Measurements from ENCODE around the gene GSG1L.

Gene GSG1L

DNA sequence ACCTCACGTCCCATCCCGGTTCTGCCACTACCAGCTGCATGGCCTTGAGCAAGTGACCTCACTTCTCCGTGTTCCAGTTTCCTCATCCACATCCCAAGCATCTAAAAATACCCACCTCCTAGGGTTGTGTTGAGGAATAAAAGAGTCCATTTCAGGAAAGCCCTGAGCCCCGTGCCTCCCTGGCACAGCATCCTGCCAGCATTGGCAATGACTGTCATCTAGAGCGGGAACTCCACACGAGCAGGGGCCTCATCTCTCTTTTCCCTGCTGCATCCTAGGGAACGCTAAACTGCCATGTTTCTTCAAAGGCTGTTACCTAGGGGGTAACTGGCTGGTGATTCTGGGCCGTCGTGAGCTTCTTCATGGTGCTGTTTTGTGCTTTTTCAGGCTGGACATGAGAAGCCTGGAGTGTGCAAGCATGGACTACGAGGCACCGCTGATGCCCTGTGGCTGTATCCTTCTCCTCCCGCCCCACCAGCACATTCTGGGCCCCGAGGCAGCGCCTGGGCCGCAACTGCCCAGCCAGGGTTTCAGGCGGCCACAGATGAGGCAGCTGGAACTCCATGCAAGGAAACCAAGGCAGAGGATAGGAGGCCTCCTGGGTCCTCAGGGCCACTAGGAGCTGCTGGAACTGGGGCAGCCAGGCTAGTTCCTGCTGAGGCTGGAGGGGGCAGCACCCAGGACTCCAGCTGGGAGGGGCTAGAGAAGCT lies 292.2 kb downstream of the GSG1L start:
- peaks cover 9% of the 10 kb centered on the region for H3K4me1 ChIP-seq (ENCODE audit: control insufficient read depth, insufficient read depth, low read length)
- H3K4me3 ChIP-seq (ENCODE audit: low read length): no peak overlapping the region
- no peak overlapping the region for H3K4me2 ChIP-seq (ENCODE audit: low read length)
- no peak overlapping the region for H3K9ac ChIP-seq (ENCODE audit: low read depth, low read length)
- H3K36me3 ChIP-seq (ENCODE audit: insufficient read depth, low read length): peaks cover 15% of the 10 kb centered on the region
- H3K27me3 ChIP-seq (ENCODE audit: control insufficient read depth, insufficient read depth, low read length): no peaks in the 10 kb centered on the region
- H3K9me3 ChIP-seq (replicated peaks; ENCODE audit: low read length): no peaks in the 10 kb centered on the region

DNA sequence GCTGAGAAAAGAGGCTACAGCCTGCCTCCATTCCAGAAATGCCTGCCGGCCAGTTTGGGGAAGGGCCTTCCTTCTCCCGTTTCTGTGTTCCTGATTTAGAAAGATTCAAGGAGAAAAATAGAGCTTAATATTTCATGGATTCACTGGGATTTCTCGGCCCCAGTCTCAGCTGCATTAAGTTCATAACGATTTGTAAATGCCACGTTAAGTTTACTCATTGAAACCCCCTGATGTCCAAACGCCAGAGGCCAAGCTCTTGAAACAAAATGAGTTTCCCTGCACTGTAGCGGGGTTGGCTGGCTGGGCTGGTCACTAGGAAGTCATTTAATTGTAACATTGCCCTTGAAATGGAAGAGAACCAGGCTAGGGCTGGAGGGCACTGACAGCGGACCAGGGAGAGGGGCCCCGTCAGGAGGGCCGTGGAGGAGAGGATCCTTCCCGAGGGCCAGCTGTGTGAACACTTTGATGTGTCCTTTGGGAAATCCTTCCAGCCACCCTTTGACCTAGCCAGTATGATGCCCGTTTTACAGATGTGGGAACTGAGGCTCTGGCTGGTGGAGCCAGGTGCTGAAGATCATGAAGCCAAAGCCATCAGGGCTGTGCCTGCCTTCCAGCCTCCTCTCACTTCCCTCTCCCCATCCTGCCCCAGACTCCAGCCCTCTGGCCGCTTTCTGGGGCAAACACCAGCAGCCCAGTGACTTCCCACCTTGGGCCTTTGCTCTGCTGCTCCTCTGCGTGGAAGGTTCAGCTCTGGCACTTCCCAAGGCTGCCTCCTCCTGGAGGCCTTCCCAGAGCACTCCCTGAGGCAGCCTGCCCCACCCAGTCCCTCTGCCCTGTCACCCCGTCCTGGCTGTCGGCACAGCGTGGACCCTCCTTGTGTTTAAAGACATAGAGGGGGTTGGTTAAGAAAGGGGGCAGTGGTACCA lies 293.0 kb downstream of the GSG1L start:
- Histone ChIP-seq H3K9me3 (replicated peaks; ENCODE audit: low read length) (no peaks in the 10 kb centered on the region), H3K4me3 (ENCODE audit: low read length) (no peak overlapping the region), H3K9ac (ENCODE audit: low read depth, low read length) (no peak overlapping the region), H3K4me2 (ENCODE audit: low read length) (no peak overlapping the region), H3K27me3 (ENCODE audit: control insufficient read depth, insufficient read depth, low read length) (no peaks in the 10 kb centered on the region), H3K4me1 (ENCODE audit: control insufficient read depth, insufficient read depth, low read length) (peaks cover 9% of the 10 kb centered on the region), H3K36me3 (ENCODE audit: insufficient read depth, low read length) (peaks cover 18% of the 10 kb centered on the region)

DNA sequence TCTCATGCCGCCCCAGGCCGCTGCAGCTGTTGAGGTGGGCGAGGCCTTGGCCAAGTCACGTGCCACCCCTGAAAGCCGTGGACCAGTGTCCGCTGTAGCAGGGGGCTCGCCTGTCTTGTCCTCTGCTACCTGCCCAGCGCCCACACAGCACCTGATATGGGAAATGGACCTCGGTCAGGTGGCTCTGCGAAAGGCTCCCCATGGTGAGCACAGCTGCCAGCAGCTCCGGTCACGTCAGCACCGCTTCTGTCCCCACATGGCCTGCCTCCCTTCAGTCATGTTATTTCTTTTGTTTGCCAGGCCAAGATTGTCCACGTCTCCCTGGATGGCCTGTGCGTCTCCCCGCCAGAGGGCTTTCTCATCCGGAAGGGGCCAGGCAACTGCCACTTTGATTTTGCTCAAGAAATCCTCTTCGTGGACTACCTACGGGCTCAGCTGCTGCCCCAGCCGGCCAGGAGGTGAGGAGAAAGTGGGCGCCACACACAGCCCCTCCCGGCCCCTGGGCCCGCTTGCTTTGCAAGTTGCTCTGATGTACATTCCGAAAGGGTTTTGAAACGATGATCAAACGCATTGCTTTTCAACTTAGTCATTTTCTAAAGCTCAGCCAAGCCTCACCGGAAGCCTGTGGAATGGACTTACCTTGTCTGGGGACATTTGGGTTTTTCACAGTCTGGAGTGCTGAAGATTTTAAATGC lies 293.8 kb downstream of the GSG1L start:
- Histone ChIP-seq H3K4me1 (ENCODE audit: control insufficient read depth, insufficient read depth, low read length) (peaks cover 9% of the 10 kb centered on the region), H3K36me3 (ENCODE audit: insufficient read depth, low read length) (peaks cover 22% of the 10 kb centered on the region), H3K9me3 (replicated peaks; ENCODE audit: low read length) (no peaks in the 10 kb centered on the region), H3K9ac (ENCODE audit: low read depth, low read length) (no peak overlapping the region), H3K27me3 (ENCODE audit: control insufficient read depth, insufficient read depth, low read length) (no peaks in the 10 kb centered on the region), H3K4me2 (ENCODE audit: low read length) (peak overlapping the region; percentile 27), H3K4me3 (ENCODE audit: low read length) (no peak overlapping the region)

DNA sequence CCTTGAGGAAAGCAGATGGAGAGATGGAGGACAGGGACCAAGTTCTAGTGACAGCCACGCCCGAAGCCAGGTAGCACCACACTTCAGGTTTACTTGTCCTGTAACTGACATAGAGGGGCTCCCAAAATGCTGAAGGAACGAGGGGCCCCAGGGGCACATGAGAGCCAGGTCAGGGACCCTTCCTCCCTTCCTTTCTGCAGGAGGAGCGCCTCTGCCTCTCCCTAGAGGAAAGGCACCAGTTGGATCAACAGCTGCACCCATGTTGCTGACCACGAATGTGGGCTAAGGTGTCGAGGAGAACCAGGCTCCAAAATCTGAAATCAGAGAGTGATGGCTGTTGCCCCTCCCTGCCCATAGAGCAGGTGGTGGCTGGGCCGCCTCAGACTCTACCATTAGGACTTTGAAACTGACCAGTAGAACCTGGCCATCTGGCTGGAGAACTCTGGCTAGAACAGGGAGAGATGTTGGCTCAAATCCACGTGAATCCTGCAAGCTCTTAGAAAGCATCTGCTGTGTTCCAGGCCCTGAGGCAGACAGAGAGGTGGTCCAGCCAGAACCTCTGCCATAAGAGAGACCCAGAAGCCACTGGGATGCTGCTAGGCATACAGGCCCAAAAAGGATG lies 294.8 kb downstream of the GSG1L start:
- peaks cover 29% of the 10 kb centered on the region for H3K36me3 ChIP-seq (ENCODE audit: insufficient read depth, low read length)
- no peaks in the 10 kb centered on the region for H3K27me3 ChIP-seq (ENCODE audit: control insufficient read depth, insufficient read depth, low read length)
- H3K4me1 ChIP-seq (ENCODE audit: control insufficient read depth, insufficient read depth, low read length): peaks cover 9% of the 10 kb centered on the region
- H3K4me3 ChIP-seq (ENCODE audit: low read length): no peak overlapping the region
- no peak overlapping the region for H3K9ac ChIP-seq (ENCODE audit: low read depth, low read length)
- no peak overlapping the region for H3K4me2 ChIP-seq (ENCODE audit: low read length)
- no peaks in the 10 kb centered on the region for H3K9me3 ChIP-seq (replicated peaks; ENCODE audit: low read length)

DNA sequence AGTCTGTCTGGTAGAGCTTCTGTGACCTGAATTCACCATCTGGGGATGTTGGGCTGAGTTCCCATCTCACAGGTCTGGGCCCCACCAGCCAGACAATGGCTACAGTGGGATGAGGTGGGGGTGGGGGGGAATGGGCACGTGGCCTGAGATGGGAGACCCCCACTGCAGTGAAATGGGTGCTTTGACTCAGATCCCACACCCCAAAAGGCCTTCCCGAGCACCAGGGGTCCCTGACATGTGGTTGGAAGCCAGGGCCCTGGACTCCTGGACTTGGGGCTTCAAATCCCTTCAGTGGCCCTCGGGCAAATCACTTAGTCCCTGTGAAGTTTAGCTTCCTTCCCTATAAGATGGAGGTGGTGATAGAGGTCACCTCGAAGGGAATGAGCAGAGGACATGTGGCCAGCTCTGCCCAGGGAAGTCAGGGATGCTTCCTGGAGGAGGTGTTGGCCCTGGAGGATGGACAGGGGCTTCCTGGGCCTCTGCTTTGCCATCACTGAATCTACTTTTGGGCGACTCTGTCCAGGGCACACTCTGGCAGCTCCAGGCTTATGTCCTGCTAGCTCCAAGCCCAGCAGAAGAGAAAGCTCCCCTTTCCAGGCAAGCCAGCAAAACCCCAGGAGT lies 295.4 kb downstream of the GSG1L start:
- H3K4me1 ChIP-seq (ENCODE audit: control insufficient read depth, insufficient read depth, low read length): peaks cover 9% of the 10 kb centered on the region
- H3K4me3 ChIP-seq (ENCODE audit: low read length): no peak overlapping the region
- H3K36me3 ChIP-seq (ENCODE audit: insufficient read depth, low read length): peaks cover 29% of the 10 kb centered on the region

DNA sequence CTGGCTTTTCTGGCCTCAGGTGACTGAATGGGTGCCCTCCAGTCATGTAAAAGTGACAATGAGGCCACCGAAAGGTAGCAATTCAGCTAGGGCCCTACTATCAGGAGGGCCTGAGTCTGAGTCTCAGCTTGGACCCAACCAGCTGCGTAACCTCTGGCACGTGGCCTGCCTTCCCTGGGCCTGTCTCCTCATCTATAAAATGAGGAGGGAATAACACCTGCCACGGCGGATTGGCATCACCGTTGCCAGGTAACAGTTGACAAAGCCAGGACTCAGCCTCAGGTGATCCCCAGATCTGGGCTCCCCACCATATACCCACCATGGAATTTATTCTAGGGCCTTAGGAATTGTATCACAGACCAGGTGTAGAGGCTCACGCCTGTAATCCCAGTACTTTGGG lies 296.4 kb downstream of the GSG1L start:
- Histone ChIP-seq H3K9ac (ENCODE audit: low read depth, low read length) (no peak overlapping the region), H3K4me2 (ENCODE audit: low read length) (no peak overlapping the region), H3K4me3 (ENCODE audit: low read length) (no peak overlapping the region), H3K27me3 (ENCODE audit: control insufficient read depth, insufficient read depth, low read length) (no peaks in the 10 kb centered on the region), H3K9me3 (replicated peaks; ENCODE audit: low read length) (no peaks in the 10 kb centered on the region), H3K36me3 (ENCODE audit: insufficient read depth, low read length) (peaks cover 32% of the 10 kb centered on the region), H3K4me1 (ENCODE audit: control insufficient read depth, insufficient read depth, low read length) (peaks cover 9% of the 10 kb centered on the region)

More for the DNA sequence above, 295.4 kb downstream of the GSG1L start:
- Histone ChIP-seq H3K27me3 (ENCODE audit: control insufficient read depth, insufficient read depth, low read length) (no peaks in the 10 kb centered on the region), H3K4me2 (ENCODE audit: low read length) (no peak overlapping the region), H3K9me3 (replicated peaks; ENCODE audit: low read length) (no peaks in the 10 kb centered on the region), H3K9ac (ENCODE audit: low read depth, low read length) (no peak overlapping the region)

DNA sequence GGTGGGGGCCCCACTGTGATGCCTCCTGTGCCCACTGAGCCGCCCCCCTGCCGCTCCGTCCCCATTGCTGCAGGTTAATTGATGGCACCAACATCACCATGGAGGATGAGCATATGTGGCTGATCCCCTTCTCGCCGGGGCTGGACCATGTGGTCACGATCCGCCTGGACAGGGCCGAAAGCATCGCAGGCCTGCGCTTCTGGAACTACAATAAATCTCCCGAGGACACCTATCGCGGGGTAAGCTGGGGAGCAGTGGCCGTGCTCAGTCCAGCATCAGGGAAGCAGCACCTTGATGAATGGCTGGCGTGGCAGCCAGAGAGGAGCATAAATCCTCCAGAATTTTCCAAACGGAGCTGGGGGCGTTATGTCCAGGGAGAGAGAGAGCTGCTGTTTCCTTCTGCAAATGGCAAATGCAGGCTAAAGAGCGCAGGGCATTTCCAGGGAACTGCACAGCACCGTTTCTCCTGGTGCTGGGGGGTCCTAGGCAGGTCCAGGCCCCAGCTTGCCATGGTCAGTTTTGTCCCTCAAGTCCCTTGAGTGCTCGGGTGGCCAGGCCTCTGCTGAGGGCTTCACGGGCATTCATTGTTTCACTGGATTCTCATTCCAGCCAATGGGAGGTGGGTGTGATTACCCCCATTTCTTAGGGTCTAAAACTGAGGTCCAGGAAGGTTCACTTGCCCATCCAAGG lies 297.1 kb downstream of the GSG1L start:
- H3K4me1 ChIP-seq (ENCODE audit: control insufficient read depth, insufficient read depth, low read length): peaks cover 9% of the 10 kb centered on the region
- no peak overlapping the region for H3K4me3 ChIP-seq (ENCODE audit: low read length)
- H3K4me2 ChIP-seq (ENCODE audit: low read length): no peak overlapping the region
- H3K9me3 ChIP-seq (replicated peaks; ENCODE audit: low read length): no peaks in the 10 kb centered on the region
- no peak overlapping the region for H3K9ac ChIP-seq (ENCODE audit: low read depth, low read length)
- H3K36me3 ChIP-seq (ENCODE audit: insufficient read depth, low read length): peaks cover 34% of the 10 kb centered on the region
- no peaks in the 10 kb centered on the region for H3K27me3 ChIP-seq (ENCODE audit: control insufficient read depth, insufficient read depth, low read length)

DNA sequence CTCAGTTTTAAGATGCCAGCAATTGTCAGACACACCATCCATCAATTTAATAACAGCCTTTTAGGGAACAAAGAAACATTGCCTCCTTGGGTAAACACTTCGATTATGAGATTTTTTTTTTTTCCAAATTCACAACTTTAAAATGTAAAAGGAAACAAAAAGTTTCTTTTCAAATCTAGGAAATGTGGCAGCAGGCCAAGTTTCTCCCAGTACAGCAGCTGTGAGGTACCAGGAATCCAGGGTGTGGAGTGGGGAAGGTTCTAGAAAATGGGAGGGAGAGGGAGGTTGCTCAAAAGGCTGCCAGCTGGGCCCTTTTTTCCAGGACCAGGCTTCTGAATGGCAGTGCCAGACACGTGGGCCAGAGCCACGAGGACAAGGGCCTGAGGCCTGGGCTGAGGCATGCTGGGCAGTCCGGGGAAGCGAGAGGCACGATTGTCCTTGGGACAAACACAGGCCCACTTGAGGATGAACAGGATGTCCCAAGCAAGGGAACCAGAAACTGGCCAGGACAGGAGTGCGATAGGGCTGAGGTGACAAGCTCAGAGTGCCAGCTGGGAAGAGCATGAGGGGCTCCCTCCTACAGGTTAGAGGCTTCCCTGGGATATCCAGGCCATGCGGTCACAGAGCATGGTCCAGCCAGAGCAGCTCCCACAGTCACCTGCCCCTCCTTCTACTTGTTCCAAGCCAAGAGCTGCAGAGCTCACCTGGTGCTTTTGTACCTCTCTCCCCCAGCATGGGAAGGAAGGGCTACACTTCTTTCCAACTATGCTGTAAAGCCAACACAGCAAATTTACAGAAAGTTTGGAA lies 298.4 kb downstream of the GSG1L start:
- no peak overlapping the region for H3K4me3 ChIP-seq (ENCODE audit: low read length)
- H3K4me2 ChIP-seq (ENCODE audit: low read length): no peak overlapping the region
- H3K27me3 ChIP-seq (ENCODE audit: control insufficient read depth, insufficient read depth, low read length): no peaks in the 10 kb centered on the region
- H3K9ac ChIP-seq (ENCODE audit: low read depth, low read length): no peak overlapping the region
- H3K36me3 ChIP-seq (ENCODE audit: insufficient read depth, low read length): peaks cover 34% of the 10 kb centered on the region
- no peaks in the 10 kb centered on the region for H3K9me3 ChIP-seq (replicated peaks; ENCODE audit: low read length)
- H3K4me1 ChIP-seq (ENCODE audit: control insufficient read depth, insufficient read depth, low read length): peaks cover 7% of the 10 kb centered on the region

DNA sequence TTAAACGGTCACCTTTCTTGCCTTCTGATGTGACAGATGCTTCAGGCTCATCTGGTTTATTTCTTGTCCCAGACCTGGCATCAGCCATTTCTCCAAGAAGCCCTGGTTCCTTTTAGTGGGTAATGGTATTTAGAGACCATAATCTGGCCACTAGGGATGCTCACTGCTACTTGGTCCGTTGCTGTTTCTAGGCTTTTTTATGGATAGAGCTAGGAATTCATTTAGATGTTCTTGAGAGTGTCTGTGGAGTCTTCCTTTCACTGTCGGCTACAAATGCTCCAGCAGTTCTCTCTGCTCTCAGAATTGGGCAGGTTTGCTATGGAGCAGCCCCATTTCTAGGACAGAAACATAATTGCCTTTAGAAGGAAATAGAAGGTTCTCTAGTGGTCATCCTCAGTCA lies 299.1 kb downstream of the GSG1L start:
- no peak overlapping the region for H3K4me2 ChIP-seq (ENCODE audit: low read length)
- H3K9me3 ChIP-seq (replicated peaks; ENCODE audit: low read length): no peaks in the 10 kb centered on the region
- no peaks in the 10 kb centered on the region for H3K27me3 ChIP-seq (ENCODE audit: control insufficient read depth, insufficient read depth, low read length)
- H3K4me1 ChIP-seq (ENCODE audit: control insufficient read depth, insufficient read depth, low read length): peaks cover 5% of the 10 kb centered on the region
- H3K9ac ChIP-seq (ENCODE audit: low read depth, low read length): no peak overlapping the region
- H3K4me3 ChIP-seq (ENCODE audit: low read length): no peak overlapping the region
- H3K36me3 ChIP-seq (ENCODE audit: insufficient read depth, low read length): peaks cover 34% of the 10 kb centered on the region

DNA sequence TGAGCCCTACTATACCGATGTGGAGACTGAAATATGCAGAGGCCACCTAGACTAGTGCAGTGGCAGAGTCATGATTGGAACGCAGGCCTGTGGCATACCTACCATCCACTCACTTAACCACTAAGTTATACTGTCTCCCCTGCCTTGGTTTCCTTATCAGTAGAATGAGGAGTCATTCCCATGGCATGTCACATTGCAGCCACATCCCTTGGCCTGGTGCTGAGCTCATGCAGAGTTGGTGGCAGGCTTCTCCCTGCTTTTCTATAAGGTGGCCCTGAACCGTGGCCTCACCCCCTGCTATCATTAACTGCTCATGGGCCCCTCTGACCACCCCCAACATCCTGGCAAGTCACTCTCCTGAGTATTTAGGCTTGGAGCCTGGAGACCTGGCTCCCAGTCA lies 301.1 kb downstream of the GSG1L start:
- Histone ChIP-seq H3K36me3 (ENCODE audit: insufficient read depth, low read length) (peaks cover 29% of the 10 kb centered on the region), H3K4me3 (ENCODE audit: low read length) (no peak overlapping the region), H3K9me3 (replicated peaks; ENCODE audit: low read length) (no peaks in the 10 kb centered on the region), H3K4me1 (ENCODE audit: control insufficient read depth, insufficient read depth, low read length) (peaks cover 10% of the 10 kb centered on the region), H3K4me2 (ENCODE audit: low read length) (no peak overlapping the region), H3K9ac (ENCODE audit: low read depth, low read length) (no peak overlapping the region), H3K27me3 (ENCODE audit: control insufficient read depth, insufficient read depth, low read length) (no peaks in the 10 kb centered on the region)
